ENCODE measurements around the gene PIP4K2B.
"Not testable (repeated sequence)": the region's sequence is repeated elsewhere in the genome, so short reads cannot be mapped to it uniquely, and the experiment has no call there.

Gene PIP4K2B

DNA sequence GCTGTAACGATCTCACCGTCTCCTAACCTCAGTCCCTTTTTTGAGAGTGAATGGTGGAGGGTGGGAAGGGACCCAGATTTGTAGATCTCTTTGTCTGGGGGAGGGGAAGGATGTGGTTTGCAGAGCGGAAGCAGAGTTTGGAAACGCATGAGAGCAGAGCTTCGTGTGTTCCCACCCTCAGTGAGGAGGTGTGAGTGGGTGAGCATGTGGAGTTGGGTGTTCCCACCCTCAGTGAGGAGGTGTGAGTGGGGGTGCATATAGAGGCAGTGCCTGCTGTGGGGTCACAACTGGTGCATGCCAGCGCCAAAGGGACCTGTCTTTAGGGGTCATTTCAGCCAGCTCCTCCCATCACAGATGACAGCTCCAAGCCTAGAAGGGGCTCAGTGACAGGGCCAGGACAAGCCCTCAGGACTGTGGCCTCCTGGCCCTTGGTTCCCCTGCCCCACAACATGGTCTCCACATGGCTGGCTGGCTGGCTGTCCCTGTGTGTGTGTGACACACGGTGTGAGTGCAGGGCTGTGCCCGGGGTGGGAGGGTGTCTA, 71.0 kb downstream of the PIP4K2B start:
- no peak for DNase-seq

DNA sequence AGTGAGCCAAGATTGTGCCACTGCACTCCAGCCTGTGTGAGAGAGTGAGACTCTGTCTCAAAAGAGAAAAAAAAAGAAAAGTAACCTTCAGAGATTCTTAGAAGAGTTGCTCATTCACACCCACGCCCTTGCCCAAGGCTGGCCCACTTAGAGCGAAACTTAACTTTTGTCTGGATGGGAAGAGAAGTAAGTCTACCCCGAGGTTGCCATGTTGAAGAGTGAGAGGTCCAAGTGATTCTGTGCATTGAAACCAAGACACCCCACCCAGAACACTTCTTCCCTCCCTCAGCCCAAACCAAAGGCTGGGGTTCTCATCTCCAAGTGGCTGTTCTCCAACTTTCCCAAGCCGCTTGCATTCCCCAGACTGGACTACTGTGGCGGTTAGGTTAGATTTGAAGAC, 71.6 kb downstream of the PIP4K2B start:
- DNase-seq: no peak

DNA sequence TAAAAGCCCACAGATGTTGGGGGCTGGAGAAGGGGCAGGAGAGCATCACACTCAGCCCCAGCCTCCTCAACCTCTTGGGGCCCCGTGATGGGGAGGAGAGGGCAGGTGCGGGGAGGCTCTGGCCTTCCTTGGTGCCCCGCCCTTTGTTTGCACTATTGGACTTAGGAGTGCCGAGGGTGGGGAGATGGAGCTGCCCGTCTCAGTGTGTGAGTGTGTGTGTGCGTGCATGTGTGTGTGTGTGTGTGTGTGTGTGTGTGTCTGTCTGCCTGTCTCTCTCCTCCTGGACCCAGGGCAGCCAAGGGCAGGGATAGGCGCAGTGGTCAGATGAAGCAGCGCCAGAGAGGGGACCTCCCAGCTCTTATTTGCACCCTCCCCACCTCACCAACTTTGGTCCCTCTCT, 73.2 kb downstream of the PIP4K2B start:
- DNase-seq: not testable (repeated sequence)

- DNase-seq: no peak
Observed at GRCh38 chr17:38725066-38725465, 74.3 kb downstream of the PIP4K2B start.

- DNase-seq: peak; percentile 82
Observed at GRCh38 chr17:38724337-38724988, 74.9 kb downstream of the PIP4K2B start.

- no peak for DNase-seq
Observed at GRCh38 chr17:38721802-38722201, 77.6 kb downstream of the PIP4K2B start.

DNA sequence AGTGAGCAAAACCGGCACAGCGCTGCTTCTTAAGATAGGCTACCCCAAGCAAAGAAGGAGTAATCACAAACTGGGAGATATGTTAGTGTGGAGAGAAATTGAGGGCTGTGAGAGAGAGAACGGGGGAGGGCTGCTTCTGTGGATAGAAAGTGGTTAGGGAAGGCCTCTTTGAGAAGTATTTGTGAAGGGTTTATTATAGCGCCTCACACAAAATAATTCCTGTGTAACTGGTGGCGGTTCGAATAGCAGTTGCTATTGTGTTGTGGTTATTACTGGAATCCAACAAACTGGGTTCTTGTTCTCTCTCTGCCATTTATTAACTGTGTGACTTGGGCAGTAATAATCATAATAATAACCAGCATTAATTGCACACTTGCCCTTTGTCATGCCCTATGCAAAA, 78.4 kb downstream of the PIP4K2B start:
- no peak for DNase-seq

GRCh38 chr17:38719943-38720641, 79.3 kb downstream of the PIP4K2B start:
- no peak for DNase-seq

DNA sequence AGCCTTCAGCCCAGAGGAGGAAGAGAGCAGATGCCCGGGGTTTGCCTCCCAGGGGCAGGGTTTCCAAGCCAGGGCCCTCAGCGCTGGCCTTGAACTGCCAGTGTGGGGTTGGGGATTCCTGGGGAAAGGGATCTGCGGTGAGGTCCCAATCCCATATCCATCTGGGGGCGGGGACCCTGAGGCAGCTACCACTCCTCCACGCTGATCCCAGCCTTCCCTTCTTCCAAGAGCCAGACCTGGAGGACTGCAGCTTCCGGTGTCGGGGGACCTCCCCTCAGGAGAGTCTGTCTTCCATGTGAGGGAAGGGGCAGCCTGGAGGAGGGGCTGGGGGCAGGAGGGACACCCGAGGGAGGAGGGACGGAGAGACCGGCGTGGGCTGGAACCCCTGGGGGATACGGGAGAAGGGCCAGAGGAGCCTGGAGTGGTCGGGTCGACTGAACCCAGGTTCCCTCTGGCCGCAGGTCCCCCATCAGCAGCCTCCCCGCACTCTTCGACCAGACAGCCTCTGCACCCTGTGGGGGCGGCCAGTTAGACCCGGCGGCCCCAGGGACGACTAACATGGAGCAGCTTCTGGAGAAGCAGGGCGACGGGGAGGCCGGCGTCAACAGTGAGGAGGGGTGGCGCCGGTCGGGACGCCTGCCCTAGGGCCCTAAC, 79.9 kb downstream of the PIP4K2B start:
- no peak for DNase-seq

GRCh38 chr17:38717139-38717745, 82.1 kb downstream of the PIP4K2B start:
- no peak for DNase-seq

- no peak for DNase-seq
Observed at GRCh38 chr17:38716368-38717005, 82.9 kb downstream of the PIP4K2B start.
